Activated CD4-positive, alpha-beta T cell treated with anti-CD3 and anti-CD28 coated beads, Interleukin-2, amount 10 ng/mL, durations not matched to agents 7 days and 5 days (primary cell): ENCODE results near the gene AKAP4. TPM values are rescaled to one million over a fixed set of nuclear protein-coding genes. Genes with fewer than 3 reads are reported as not detected.

ENCODE experiments used
- CTCF ChIA-PET: fragments of 350-600 bp; sonication (Branson Sonifier 250); formaldehyde crosslinking; loops from one replicate; lab custom pipeline; 2021; ENCODE audit warnings: antibody characterized with exemption; lab: Charles Lee
- POLR2A ChIA-PET: fragments of 350-600 bp; sonication (Branson Sonifier 250); formaldehyde crosslinking; loops from one replicate; lab custom pipeline; 2021; ENCODE audit warnings: antibody characterized with exemption; lab: Charles Lee
- DNase-seq: peaks from one replicate; pipeline ENCODE4 v3.0.0-alpha.2; 2020
- H3K27ac Mint-ChIP-seq: one replicate; pipeline ENCODE4 v1.8.0; 2021; ENCODE audit warnings: mild to moderate bottlenecking, moderate library complexity, mixed read lengths
- H3K27me3 Mint-ChIP-seq: one replicate; pipeline ENCODE4 v1.8.0; 2021; ENCODE audit warnings: mixed read lengths
- H3K36me3 Mint-ChIP-seq: one replicate; pipeline ENCODE4 v1.8.0; 2021; ENCODE audit warnings: low read depth, mixed read lengths
- H3K4me1 Mint-ChIP-seq: one replicate; pipeline ENCODE4 v1.8.0; 2021; ENCODE audit warnings: mixed read lengths
- H3K4me3 Mint-ChIP-seq: one replicate; pipeline ENCODE4 v1.8.0; 2021; ENCODE audit warnings: mild to moderate bottlenecking, moderate library complexity, mixed read lengths
- H3K9me3 Mint-ChIP-seq: one replicate; pipeline ENCODE4 v1.8.0; 2021; ENCODE audit warnings: mixed read lengths
- total RNA-seq, 2 experiments: library from RNA; stranded (reverse); gene quantifications; one replicate each; pipeline ENCODE4 v1.2.3, GENCODE V29; 2021

AKAP4 gene, protein sequence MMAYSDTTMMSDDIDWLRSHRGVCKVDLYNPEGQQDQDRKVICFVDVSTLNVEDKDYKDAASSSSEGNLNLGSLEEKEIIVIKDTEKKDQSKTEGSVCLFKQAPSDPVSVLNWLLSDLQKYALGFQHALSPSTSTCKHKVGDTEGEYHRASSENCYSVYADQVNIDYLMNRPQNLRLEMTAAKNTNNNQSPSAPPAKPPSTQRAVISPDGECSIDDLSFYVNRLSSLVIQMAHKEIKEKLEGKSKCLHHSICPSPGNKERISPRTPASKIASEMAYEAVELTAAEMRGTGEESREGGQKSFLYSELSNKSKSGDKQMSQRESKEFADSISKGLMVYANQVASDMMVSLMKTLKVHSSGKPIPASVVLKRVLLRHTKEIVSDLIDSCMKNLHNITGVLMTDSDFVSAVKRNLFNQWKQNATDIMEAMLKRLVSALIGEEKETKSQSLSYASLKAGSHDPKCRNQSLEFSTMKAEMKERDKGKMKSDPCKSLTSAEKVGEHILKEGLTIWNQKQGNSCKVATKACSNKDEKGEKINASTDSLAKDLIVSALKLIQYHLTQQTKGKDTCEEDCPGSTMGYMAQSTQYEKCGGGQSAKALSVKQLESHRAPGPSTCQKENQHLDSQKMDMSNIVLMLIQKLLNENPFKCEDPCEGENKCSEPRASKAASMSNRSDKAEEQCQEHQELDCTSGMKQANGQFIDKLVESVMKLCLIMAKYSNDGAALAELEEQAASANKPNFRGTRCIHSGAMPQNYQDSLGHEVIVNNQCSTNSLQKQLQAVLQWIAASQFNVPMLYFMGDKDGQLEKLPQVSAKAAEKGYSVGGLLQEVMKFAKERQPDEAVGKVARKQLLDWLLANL
- not detected for total RNA-seq

GRCh38 chrX:50200907-50201306 is at the start of gene AKAP4:
Gene AKAP4, minus strand, starts transcription at chrX:50201007. Its CDS starts 118 bp downstream, at chrX:50200889.
- H3K9me3 Mint-ChIP-seq, result no peaks in the 10 kb centered on the region
- no peak within 1 kb of the TSS for H3K4me3 Mint-ChIP-seq
- no peaks in the 10 kb centered on the region for H3K36me3 Mint-ChIP-seq
- no peak within 1 kb of the TSS for H3K27ac Mint-ChIP-seq
- POLR2A ChIA-PET, result no interaction called here
- no peak for DNase-seq
- H3K27me3 Mint-ChIP-seq, result peaks cover 4% of the 10 kb centered on the region
- CTCF ChIA-PET, result no interaction called here
- peaks cover 14% of the 10 kb centered on the region for H3K4me1 Mint-ChIP-seq

GRCh38 chrX:50211510-50211909 is 10.7 kb upstream of the AKAP4 start:
- DNase-seq, result no peak
- Mint-ChIP-seq H3K36me3 (no peaks in the 10 kb centered on the region), H3K9me3 (no peaks in the 10 kb centered on the region), H3K4me3 (no peak overlapping the region), H3K4me1 (no peaks in the 10 kb centered on the region), H3K27ac (no peak overlapping the region), H3K27me3 (no peaks in the 10 kb centered on the region)
- POLR2A ChIA-PET, result no interaction called here
- CTCF ChIA-PET, result no interaction called here

DNA sequence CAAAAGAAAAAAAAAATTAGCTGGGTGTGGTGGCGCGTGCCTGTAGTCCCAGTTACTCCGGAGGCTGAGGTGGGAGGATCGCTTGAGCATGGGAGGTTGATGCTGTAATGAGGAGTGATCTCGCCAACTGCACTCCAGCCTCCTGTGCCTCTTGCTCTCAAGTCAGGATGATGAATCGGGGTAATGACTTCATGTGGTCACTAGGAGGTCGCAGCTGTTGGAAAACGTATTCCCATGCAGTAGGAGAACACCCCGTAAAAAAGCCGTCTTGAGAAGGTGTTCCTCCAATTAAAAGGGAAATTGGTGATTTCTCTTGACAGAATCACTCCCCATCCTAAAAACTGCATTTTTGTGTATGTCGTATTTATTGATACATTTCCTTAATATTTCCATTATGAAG is 5.9 kb upstream of the AKAP4 start:
- peaks cover 12% of the 10 kb centered on the region for H3K4me1 Mint-ChIP-seq
- no peaks in the 10 kb centered on the region for H3K36me3 Mint-ChIP-seq

DNA sequence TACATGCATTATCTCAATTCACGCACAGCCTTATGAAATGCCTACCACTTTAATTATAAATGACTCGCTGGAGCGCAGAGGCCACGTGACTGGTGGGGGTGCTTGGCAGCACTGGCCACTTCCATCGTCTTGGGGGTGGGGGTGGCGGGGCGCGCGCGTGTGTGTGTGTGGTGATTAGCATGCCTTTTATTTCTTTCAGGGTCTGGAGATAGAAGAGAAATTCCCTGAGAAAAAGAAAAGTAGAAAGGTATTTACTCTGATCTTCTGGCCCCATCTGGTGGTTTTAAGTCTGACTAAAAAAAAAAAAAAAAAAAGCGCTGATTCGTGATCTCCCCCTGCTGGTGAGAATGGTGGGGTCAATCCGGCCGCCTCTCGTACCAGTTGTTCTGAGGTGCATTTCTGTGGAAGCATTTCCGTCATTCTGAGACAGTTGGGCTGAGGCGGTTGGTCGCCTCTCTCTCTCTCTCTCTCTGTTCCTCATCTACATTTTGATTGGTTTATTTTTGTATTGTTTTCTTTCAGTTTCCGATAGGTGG is 3.6 kb upstream of the AKAP4 start, which contains the start of gene CCNB3:
TSS of gene CCNB3 (plus strand) at position 402 of the 536 bp plus-strand sequence. CDS start 80,399 bp downstream, outside the sequence.
- CTCF ChIA-PET, result interaction anchor here (0.8 to 1.0 kb wide), 2 partner anchors 107 to 285 kb away, joined by 3 to 5 read pairs; no protein-coding TSS in a partner anchor
- no peaks in the 10 kb centered on the region for H3K36me3 Mint-ChIP-seq
- H3K4me3 Mint-ChIP-seq, result peak within 1 kb of the TSS; percentile 72
- H3K4me1 Mint-ChIP-seq, result peaks cover 12% of the 10 kb centered on the region
- no peaks in the 10 kb centered on the region for H3K9me3 Mint-ChIP-seq
- POLR2A ChIA-PET, result no interaction called here
- H3K27ac Mint-ChIP-seq, result peak within 1 kb of the TSS; percentile 90
- peak; percentile 73 for DNase-seq
- H3K27me3 Mint-ChIP-seq, result no peaks in the 10 kb centered on the region

More for the DNA sequence above, 5.9 kb upstream of the AKAP4 start:
- ChIA-PET CTCF (no interaction called here), POLR2A (no interaction called here)
- Mint-ChIP-seq H3K27me3 (no peaks in the 10 kb centered on the region), H3K9me3 (no peaks in the 10 kb centered on the region), H3K27ac (no peak overlapping the region), H3K4me3 (no peak overlapping the region)
- no peak for DNase-seq

DNA sequence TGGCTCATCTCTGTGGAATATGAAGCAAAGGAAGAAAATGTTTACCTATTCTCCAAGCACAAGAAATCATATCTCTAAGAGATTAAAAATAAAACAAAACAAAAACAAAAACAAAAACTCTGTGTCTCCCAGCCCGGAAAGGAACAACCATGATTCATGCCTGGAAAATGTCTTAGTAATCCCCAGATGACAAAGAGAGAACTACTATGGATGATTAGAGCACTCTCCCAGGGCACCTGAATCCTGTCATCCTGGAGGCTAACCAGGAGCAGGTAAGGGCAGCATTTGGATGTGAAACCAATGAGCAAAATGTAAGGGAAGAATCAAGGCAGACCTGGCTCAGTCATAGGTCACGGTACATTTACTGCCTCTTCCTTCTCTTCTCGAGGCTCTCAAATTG is 1.7 kb upstream of the AKAP4 start:
- H3K4me3 Mint-ChIP-seq, result no peak overlapping the region
- ChIA-PET POLR2A (no interaction called here), CTCF (no interaction called here)
- no peaks in the 10 kb centered on the region for H3K9me3 Mint-ChIP-seq
- DNase-seq, result no peak
- no peaks in the 10 kb centered on the region for H3K36me3 Mint-ChIP-seq
- peaks cover 2% of the 10 kb centered on the region for H3K27me3 Mint-ChIP-seq
- peaks cover 14% of the 10 kb centered on the region for H3K4me1 Mint-ChIP-seq
- H3K27ac Mint-ChIP-seq, result no peak overlapping the region

DNA sequence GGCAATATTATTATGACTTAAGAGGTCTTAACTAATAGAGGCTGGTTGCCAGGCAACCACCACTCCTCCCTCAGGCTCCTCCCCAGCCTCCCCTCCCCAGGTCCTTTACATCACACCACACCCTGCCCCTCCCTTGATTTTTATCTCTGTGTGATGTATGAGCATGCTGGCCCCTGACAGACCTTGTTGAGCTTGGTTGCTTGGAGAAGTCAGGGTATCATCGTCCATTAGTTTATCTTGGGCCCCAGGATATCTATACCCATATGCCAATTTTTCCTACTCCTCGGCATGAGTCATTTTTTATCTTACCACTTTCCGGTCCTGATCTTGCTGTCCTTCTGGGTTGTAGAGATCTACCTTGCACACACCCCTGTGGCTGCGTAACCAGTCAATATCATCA is 2.5 kb downstream of the AKAP4 start:
- CTCF ChIA-PET, result interaction anchor here (1.0 to 1.3 kb wide), 2 partner anchors 9 to 13 kb away, joined by 3 to 5 read pairs; no protein-coding TSS in a partner anchor
- Mint-ChIP-seq H3K4me3 (no peak overlapping the region), H3K27me3 (peaks cover 10% of the 10 kb centered on the region), H3K27ac (no peak overlapping the region), H3K36me3 (no peaks in the 10 kb centered on the region), H3K4me1 (peaks cover 2% of the 10 kb centered on the region), H3K9me3 (no peaks in the 10 kb centered on the region)
- POLR2A ChIA-PET, result no interaction called here
- DNase-seq, result no peak

DNA sequence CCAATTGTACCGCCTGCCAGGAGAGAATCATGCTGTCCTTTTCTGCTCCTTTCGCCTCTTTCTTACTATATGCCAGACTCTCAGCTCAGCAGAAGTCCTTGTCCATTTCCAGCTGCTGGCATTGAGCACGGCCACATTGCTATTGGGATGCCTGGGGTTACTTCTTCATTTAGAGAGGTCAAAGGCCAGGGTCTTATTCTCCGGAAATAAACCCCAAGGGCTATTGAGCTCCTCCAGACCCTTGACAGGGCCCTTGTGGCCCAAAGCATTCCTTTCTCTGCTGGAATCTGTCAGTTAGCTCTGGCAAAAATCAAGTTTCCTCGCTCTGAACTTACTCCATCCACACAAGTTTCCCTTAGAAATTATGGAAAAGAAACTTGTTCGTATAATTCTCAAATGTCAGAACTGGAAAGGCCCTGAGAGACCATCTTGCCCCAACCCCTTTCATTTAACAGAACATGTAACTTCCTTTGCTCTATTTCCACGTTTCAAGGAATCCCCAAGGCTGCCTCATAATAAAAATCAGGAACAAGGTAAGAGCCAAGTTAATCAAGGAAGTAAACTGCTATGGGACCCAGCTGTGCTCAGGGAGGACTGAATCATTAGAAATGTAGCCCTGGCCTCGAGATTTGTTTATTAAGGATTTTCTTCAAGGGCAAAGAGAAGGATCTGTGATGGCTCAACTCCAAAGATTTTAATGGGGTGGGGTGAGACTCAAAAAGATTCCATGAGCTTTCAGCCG is 11.8 kb downstream of the AKAP4 start:
- H3K9me3 Mint-ChIP-seq, result no peaks in the 10 kb centered on the region
- H3K4me1 Mint-ChIP-seq, result no peaks in the 10 kb centered on the region
- no peaks in the 10 kb centered on the region for H3K36me3 Mint-ChIP-seq
- ChIA-PET POLR2A (no interaction called here), CTCF (interaction anchor here (1.8 kb wide), 1 partner anchor 10 kb away, joined by 5 read pairs; no protein-coding TSS in a partner anchor)
- H3K27ac Mint-ChIP-seq, result no peak overlapping the region
- H3K4me3 Mint-ChIP-seq, result no peak overlapping the region
- DNase-seq, result no peak
- peaks cover 7% of the 10 kb centered on the region for H3K27me3 Mint-ChIP-seq

- Mint-ChIP-seq H3K36me3 (peaks cover 1% of the 10 kb centered on the region), H3K4me1 (no peaks in the 10 kb centered on the region), H3K27ac (no peak overlapping the region), H3K27me3 (peaks cover 3% of the 10 kb centered on the region), H3K9me3 (no peaks in the 10 kb centered on the region), H3K4me3 (no peak overlapping the region)
- DNase-seq, result no peak
- ChIA-PET CTCF (no interaction called here), POLR2A (no interaction called here)
Observed at GRCh38 chrX:50183891-50184290, 16.9 kb downstream of the AKAP4 start.

GRCh38 chrX:50180073-50180940 is 20.5 kb downstream of the AKAP4 start:
- POLR2A ChIA-PET, result no interaction called here
- no peaks in the 10 kb centered on the region for H3K27me3 Mint-ChIP-seq
- H3K27ac Mint-ChIP-seq, result no peak overlapping the region
- no peak overlapping the region for H3K4me3 Mint-ChIP-seq
- H3K9me3 Mint-ChIP-seq, result no peaks in the 10 kb centered on the region
- CTCF ChIA-PET, result interaction anchor here (0.6 kb wide), 2 partner anchors 26 to 322 kb away, joined by 3 to 4 read pairs; no protein-coding TSS in a partner anchor
- no peaks in the 10 kb centered on the region for H3K4me1 Mint-ChIP-seq
- H3K36me3 Mint-ChIP-seq, result peaks cover 1% of the 10 kb centered on the region
- no peak for DNase-seq

GRCh38 chrX:50169717-50170116 is 31.1 kb downstream of the AKAP4 start:
- CTCF ChIA-PET, result no interaction called here
- POLR2A ChIA-PET, result no interaction called here
- Mint-ChIP-seq H3K27me3 (no peaks in the 10 kb centered on the region), H3K36me3 (no peaks in the 10 kb centered on the region), H3K27ac (no peak overlapping the region), H3K9me3 (no peaks in the 10 kb centered on the region), H3K4me1 (peaks cover 8% of the 10 kb centered on the region), H3K4me3 (no peak overlapping the region)
- DNase-seq, result no peak

DNA sequence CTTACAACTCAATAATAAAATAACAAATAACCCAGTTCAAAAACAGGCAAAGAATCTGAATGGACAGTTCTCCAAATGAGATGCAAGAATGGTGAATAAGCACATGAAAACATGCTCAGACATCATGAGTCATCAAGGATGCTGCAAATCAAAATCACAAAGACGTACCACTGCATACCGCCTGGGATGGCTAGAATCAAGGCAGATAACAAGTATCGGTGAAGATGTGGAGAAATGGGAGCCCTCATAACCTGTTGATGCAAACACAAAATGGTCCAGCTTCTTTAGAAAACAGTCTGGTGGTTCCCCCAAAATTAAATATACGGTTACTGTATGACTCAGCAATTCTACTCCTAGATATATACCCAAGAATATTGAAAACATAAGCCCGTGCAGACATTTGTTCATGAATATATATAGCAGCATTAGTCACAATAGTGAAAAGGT is 32.5 kb downstream of the AKAP4 start:
- Mint-ChIP-seq H3K36me3 (no peaks in the 10 kb centered on the region), H3K4me1 (peaks cover 8% of the 10 kb centered on the region), H3K4me3 (no peak overlapping the region), H3K27ac (no peak overlapping the region), H3K27me3 (no peaks in the 10 kb centered on the region), H3K9me3 (no peaks in the 10 kb centered on the region)
- ChIA-PET POLR2A (no interaction called here), CTCF (no interaction called here)
- DNase-seq, result no peak
